SK-N-SH (cell line): ENCODE data around the gene RPS5.

ENCODE experiments used
- CHD2 ChIP-seq: fragments of 150-350 bp; IDR thresholded peaks from 2 replicates; pipeline ENCODE4 v1.6.1; 2018; ENCODE audit warnings: low read length; ENCODE audit not compliant: partially characterized antibody
- CTCF ChIP-seq: fragments of 200-600 bp; sonication (generic); IDR thresholded peaks from 2 replicates; pipeline ENCODE4 v1.6.1; 2017; ENCODE audit warnings: antibody characterized with exemption, mild to moderate bottlenecking, moderate library complexity
- EP300 ChIP-seq, 2 experiments: IDR thresholded peaks; 2 replicates each; pipeline versions ENCODE4 v1.4.0 to v1.6.1; 2012; ENCODE audit warnings: borderline replicate concordance in 1 of 2, low read depth in 1 of 2, low read length in 1 of 2
- FOXJ3 ChIP-seq: sonication (generic); formaldehyde crosslinking; IDR thresholded peaks from 2 replicates; pipeline ENCODE4 v1.5.1; 2020; ENCODE audit warnings: mild to moderate bottlenecking, missing genetic modification reagents
- PBX3 ChIP-seq: IDR thresholded peaks from 2 replicates; pipeline ENCODE4; 2012
- REST ChIP-seq: IDR thresholded peaks from 2 replicates; pipeline ENCODE4 v1.6.1; 2012; ENCODE audit warnings: mild to moderate bottlenecking, low read depth, low read length, moderate library complexity
- SMC3 ChIP-seq: IDR thresholded peaks from 2 replicates; pipeline ENCODE4 v1.6.1; 2012; ENCODE audit warnings: low read depth, low read length, improper control_type of control experiment
- TAF1 ChIP-seq: IDR thresholded peaks from 2 replicates; pipeline ENCODE4 v1.6.1; 2012; ENCODE audit warnings: low read depth, mild to moderate bottlenecking, low read length, moderate library complexity, borderline replicate concordance
- TCF12 ChIP-seq: IDR thresholded peaks from 2 replicates; pipeline ENCODE4 v1.4.0; 2012
- YY1 ChIP-seq: IDR thresholded peaks from 2 replicates; pipeline ENCODE4 v1.4.0; 2012; ENCODE audit warnings: low read depth, mild to moderate bottlenecking

- TF ChIP-seq SMC3 (no peak), YY1 (no peak), TCF12 (no peak), PBX3 (no peak), CHD2 (no peak), CTCF (no peak), FOXJ3 (CRISPR knock-in tag) (no peak), TAF1 (no peak), REST (no peak), EP300 (IDR thresholded peaks at IDR 0.05; ENCODE audit: borderline replicate concordance in 1 of 2, low read depth in 1 of 2, low read length in 1 of 2) (no peak)
Observed at GRCh38 chr19:58338336-58338735, 48.7 kb upstream of the RPS5 start.
